Measurements from ENCODE around the gene DAP3. TPM values are rescaled to one million over a fixed set of nuclear protein-coding genes. Genes with fewer than 3 reads are reported as not detected.

The DAP3 gene
- total and polyA plus RNA-seq, 2 of the 13 experiments (the other 11 are each of a cell fraction or from before 2014, with no cell fraction given) = 129 to 133 TPM

GRCh38 chr1:155760751-155761475, 72.0 kb downstream of the DAP3 start:
- CTCF ChIA-PET (ENCODE audit: low intra/inter-chr PET ratio, low total read pairs) = no interaction called here
- Histone ChIP-seq H3K4me1 (ENCODE audit: insufficient read depth, low read length) (no peaks in the 10 kb centered on the region), H4K20me1 (ENCODE audit: insufficient read depth, low read length) (no peaks in the 10 kb centered on the region), H3K9me3 (ENCODE audit: low read length) (no peaks in the 10 kb centered on the region), H3K4me2 (ENCODE audit: low read depth, low read length) (no peak overlapping the region), H2AFZ (ENCODE audit: low read length) (no peak overlapping the region), H3K27me3 (ENCODE audit: control insufficient read depth in 1 of 2, insufficient read depth in 2 of 2, low read length in 2 of 2) (no peaks in the 10 kb centered on the region), H3K9ac (ENCODE audit: insufficient read depth, low read depth, low read length) (no peak overlapping the region), H3K36me3 (replicated peaks in 1 of 2; ENCODE audit: control insufficient read depth in 1 of 2, insufficient read depth in 2 of 2, low read length in 2 of 2) (peaks cover 12 to 45% of the 10 kb centered on the region in 2 experiments; a peak in 4 of 5 replicates), H3K79me2 (ENCODE audit: insufficient read depth, low read length) (no peaks in the 10 kb centered on the region), H3K4me3 (replicated peaks in 1 of 3; ENCODE audit: insufficient read depth in 1 of 3, low read depth in 2 of 3, low read length in 3 of 3) (no peak overlapping the region), H3K27ac (ENCODE audit: extremely low read length, insufficient read depth, low read length) (no peak overlapping the region)
- ATAC-seq (no peak), FAIRE-seq (no peak), DNase-seq (ENCODE audit: low spot score) (no peak)
- intact Hi-C loops (cut with micrococcal nuclease; ENCODE audit: unreplicated experiment) (no loop called here), in situ Hi-C loops (cut with HindIII; ENCODE audit: extremely low pct_ligation_motif_present, low pct_unique_long_range_greater_than_20kb) (no loop called here)
- no TSS peak for BruUV-seq (replicated peaks)
- 97% methylated on average over 2 of the region's 2 CpGs for WGBS (ENCODE audit: low lambda C conversion rate)
- POLR2A ChIA-PET = no interaction called here
- TF ChIP-seq GFI1 (CRISPR knock-in tag; IDR thresholded peaks at IDR 0.05; ENCODE audit: borderline replicate concordance) (no peak), KDM6A (CRISPR knock-in tag; IDR thresholded peaks at IDR 0.05; ENCODE audit: low read depth) (no peak), PRDM15 (CRISPR knock-in tag; IDR thresholded peaks at IDR 0.05) (no peak), ZNF766 (CRISPR knock-in tag; IDR thresholded peaks at IDR 0.05; ENCODE audit: borderline replicate concordance) (no peak), ATF5 (CRISPR knock-in tag; IDR thresholded peaks at IDR 0.05; ENCODE audit: low read depth) (no peak)
- TF ChIP-seq, protein P1, sequence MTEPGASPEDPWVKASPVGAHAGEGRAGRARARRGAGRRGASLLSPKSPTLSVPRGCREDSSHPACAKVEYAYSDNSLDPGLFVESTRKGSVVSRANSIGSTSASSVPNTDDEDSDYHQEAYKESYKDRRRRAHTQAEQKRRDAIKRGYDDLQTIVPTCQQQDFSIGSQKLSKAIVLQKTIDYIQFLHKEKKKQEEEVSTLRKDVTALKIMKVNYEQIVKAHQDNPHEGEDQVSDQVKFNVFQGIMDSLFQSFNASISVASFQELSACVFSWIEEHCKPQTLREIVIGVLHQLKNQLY (CRISPR knock-in tag; IDR thresholded peaks at IDR 0.05) = no peak
- TF ChIP-seq, protein P2, sequence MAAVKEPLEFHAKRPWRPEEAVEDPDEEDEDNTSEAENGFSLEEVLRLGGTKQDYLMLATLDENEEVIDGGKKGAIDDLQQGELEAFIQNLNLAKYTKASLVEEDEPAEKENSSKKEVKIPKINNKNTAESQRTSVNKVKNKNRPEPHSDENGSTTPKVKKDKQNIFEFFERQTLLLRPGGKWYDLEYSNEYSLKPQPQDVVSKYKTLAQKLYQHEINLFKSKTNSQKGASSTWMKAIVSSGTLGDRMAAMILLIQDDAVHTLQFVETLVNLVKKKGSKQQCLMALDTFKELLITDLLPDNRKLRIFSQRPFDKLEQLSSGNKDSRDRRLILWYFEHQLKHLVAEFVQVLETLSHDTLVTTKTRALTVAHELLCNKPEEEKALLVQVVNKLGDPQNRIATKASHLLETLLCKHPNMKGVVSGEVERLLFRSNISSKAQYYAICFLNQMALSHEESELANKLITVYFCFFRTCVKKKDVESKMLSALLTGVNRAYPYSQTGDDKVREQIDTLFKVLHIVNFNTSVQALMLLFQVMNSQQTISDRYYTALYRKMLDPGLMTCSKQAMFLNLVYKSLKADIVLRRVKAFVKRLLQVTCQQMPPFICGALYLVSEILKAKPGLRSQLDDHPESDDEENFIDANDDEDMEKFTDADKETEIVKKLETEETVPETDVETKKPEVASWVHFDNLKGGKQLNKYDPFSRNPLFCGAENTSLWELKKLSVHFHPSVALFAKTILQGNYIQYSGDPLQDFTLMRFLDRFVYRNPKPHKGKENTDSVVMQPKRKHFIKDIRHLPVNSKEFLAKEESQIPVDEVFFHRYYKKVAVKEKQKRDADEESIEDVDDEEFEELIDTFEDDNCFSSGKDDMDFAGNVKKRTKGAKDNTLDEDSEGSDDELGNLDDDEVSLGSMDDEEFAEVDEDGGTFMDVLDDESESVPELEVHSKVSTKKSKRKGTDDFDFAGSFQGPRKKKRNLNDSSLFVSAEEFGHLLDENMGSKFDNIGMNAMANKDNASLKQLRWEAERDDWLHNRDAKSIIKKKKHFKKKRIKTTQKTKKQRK (IDR thresholded peaks at IDR 0.05; ENCODE audit: low read length) = no peak
